Vagina (tissue), 2 donors: ENCODE data around the gene FRMPD1. TPM values are rescaled to one million over a fixed set of nuclear protein-coding genes. Genes with fewer than 3 reads are reported as not detected.

Experiments
- DNase-seq, 2 donors: peaks; one replicate each; pipeline ENCODE4 v3.0.0-alpha.2; 2017; ENCODE audit errors: extremely low spot score in 2 of 2
- H3K27ac ChIP-seq: fragments of 200-600 bp; sonication (generic); one replicate; pipeline ENCODE4 v1.5.1; 2019
- H3K27me3 ChIP-seq: fragments of 200-600 bp; sonication (generic); one replicate; pipeline ENCODE4 v1.5.1; 2019
- H3K36me3 ChIP-seq, 2 donors: fragments of 200-600 bp; sonication (generic); one replicate each; pipeline ENCODE4 v1.5.1; 2017 to 2019
- H3K4me1 ChIP-seq: fragments of 200-600 bp; sonication (generic); one replicate; pipeline ENCODE4 v1.5.1; 2019
- H3K4me3 ChIP-seq, 2 donors: fragments of 200-600 bp; sonication (generic); 1 replicate in 1 of 2; 2 replicates in 1 of 2; pipeline ENCODE4 v1.5.1; 2016 to 2019
- H3K9me3 ChIP-seq: fragments of 200-600 bp; sonication (generic); one replicate; pipeline ENCODE4 v1.5.1; 2019
- POLR2A ChIP-seq, 2 donors: fragments of 450-650 bp; IDR thresholded peaks; one replicate each; pipeline ENCODE4 v1.6.1; 2017; ENCODE audit warnings: antibody characterized with exemption in 2 of 2, mild to moderate bottlenecking in 2 of 2, moderate library complexity in 2 of 2
- POLR2AphosphoS5 ChIP-seq, 2 donors: sonication (generic); formaldehyde crosslinking; IDR thresholded peaks; one replicate each; pipeline ENCODE4 v1.9.0; 2017; ENCODE audit warnings: antibody characterized with exemption in 2 of 2, mild to moderate bottlenecking in 2 of 2, low read depth in 1 of 2; ENCODE audit not compliant: insufficient read depth in 1 of 2
- intact Hi-C: fragments of 100-400 bp; cut with DNase I; formaldehyde crosslinking; loops from one replicate; pipeline ENCODE4 v1.15.1; 2023
- total RNA-seq: library from RNA; depleted of rRNA; stranded (reverse); fragments of >200 nt; gene quantifications from one replicate; pipeline ENCODE4 v1.2.3, GENCODE V29; 2016
- TF ChIP-seq, protein P1 (sequence below), 3 experiments: fragments of 450-650 bp in 2 of 3; fragments of 200-600 bp in 1 of 3; sonication (generic) in 1 of 3; IDR thresholded peaks; one replicate each; pipeline ENCODE4 v1.5.1; 2017 to 2019; ENCODE audit warnings: antibody characterized with exemption in 3 of 3, mild to moderate bottlenecking in 2 of 3, moderate library complexity in 2 of 3

FRMPD1 gene
- total RNA-seq, 1 donor from 2014 or later, result 0.98 TPM

DNA sequence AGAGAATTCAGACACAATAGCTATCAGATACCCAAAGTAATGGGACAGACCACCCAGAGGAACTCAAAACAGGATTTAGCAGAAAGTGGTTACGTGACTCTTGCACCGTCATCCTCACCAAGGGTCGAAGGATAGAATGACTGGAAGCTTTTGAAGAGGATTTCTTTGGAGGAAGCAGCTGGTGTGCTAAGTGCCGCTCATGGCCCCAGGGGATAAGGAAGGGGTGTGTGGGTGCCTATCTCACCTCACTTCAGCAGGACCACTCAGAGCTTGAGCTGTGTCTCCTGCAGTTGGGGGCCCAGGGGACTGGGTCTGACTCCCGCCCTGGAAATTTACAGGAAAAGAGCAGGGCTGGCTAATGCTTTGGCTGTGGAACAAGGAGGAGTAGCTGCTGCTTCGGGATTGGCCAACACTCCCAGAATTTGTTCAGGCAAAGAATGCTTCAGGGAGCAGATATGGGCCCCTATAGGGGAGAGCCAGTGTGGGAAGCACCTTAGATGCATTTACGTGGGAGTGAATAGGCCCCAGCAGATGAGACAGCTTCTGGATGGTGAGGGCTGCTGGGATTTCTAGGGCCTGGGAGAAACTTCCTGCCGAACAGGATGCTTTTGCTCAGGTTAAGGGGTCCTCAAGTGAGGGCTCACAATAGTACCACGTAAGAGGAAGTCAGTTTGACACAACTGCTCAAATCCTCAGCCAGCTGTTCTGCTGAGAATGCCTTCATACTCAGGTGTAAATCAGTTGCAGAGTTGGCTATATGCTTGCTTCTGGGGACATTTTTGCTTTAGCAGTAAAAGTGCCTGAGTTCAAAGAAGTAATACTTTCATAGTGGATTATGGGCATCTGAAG, 29.3 kb upstream of the FRMPD1 start:
- TF ChIP-seq POLR2A (IDR thresholded peaks at IDR 0.05) (no peak), POLR2AphosphoS5 (IDR thresholded peaks at IDR 0.05; ENCODE audit: insufficient read depth in 1 of 2, low read depth in 1 of 2) (no peak)
- TF ChIP-seq, protein P1, sequence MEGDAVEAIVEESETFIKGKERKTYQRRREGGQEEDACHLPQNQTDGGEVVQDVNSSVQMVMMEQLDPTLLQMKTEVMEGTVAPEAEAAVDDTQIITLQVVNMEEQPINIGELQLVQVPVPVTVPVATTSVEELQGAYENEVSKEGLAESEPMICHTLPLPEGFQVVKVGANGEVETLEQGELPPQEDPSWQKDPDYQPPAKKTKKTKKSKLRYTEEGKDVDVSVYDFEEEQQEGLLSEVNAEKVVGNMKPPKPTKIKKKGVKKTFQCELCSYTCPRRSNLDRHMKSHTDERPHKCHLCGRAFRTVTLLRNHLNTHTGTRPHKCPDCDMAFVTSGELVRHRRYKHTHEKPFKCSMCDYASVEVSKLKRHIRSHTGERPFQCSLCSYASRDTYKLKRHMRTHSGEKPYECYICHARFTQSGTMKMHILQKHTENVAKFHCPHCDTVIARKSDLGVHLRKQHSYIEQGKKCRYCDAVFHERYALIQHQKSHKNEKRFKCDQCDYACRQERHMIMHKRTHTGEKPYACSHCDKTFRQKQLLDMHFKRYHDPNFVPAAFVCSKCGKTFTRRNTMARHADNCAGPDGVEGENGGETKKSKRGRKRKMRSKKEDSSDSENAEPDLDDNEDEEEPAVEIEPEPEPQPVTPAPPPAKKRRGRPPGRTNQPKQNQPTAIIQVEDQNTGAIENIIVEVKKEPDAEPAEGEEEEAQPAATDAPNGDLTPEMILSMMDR (IDR thresholded peaks at IDR 0.05), result no peak
- H3K4me3 ChIP-seq, result no peak overlapping the region
- no peak for DNase-seq
- no peaks in the 10 kb centered on the region for H3K36me3 ChIP-seq
- no peaks in the 10 kb centered on the region for H3K27me3 ChIP-seq
- no peaks in the 10 kb centered on the region for H3K4me1 ChIP-seq
- intact Hi-C loops, result no loop called here
- H3K9me3 ChIP-seq, result no peaks in the 10 kb centered on the region
- no peak overlapping the region for H3K27ac ChIP-seq

GRCh38 chr9:37622462-37622861, 28.3 kb upstream of the FRMPD1 start:
- no peak for DNase-seq

DNA sequence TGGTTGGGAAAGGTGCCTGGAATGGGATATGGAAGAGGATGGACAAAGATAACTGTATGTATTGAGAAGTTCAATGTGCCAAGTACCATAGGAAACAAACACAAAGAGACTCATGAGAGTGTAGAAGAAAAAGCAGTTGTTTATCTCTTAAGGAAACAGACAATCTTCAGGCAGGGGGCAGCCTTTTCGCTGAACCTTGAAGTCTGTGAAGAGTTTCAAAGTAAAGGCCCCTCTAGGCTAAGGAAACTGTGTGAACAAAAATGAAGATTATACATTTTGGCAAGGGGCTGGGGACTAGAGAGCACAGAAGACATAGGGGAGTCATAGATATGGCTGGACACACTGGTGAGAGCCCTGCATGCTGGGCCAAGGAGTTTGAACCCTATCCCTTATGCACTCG, 27.5 kb upstream of the FRMPD1 start:
- TF ChIP-seq, protein P1 (IDR thresholded peaks at IDR 0.05), result no peak
- no peak for TF ChIP-seq POLR2A (IDR thresholded peaks at IDR 0.05)
- no peak for TF ChIP-seq POLR2AphosphoS5 (IDR thresholded peaks at IDR 0.05; ENCODE audit: insufficient read depth in 1 of 2, low read depth in 1 of 2)
- H3K27ac ChIP-seq, result no peak overlapping the region
- H3K27me3 ChIP-seq, result no peaks in the 10 kb centered on the region
- H3K4me1 ChIP-seq, result no peaks in the 10 kb centered on the region
- intact Hi-C loops, result no loop called here
- no peaks in the 10 kb centered on the region for H3K36me3 ChIP-seq
- no peak for DNase-seq
- H3K9me3 ChIP-seq, result no peaks in the 10 kb centered on the region
- no peak overlapping the region for H3K4me3 ChIP-seq

More at GRCh38 chr9:37622462-37622861, 28.3 kb upstream of the FRMPD1 start:
- Histone ChIP-seq H3K27me3 (no peaks in the 10 kb centered on the region), H3K27ac (no peak overlapping the region), H3K4me1 (no peaks in the 10 kb centered on the region), H3K36me3 (no peaks in the 10 kb centered on the region), H3K4me3 (no peak overlapping the region), H3K9me3 (no peaks in the 10 kb centered on the region)
- intact Hi-C loops, result no loop called here
- no peak for TF ChIP-seq POLR2AphosphoS5 (IDR thresholded peaks at IDR 0.05; ENCODE audit: insufficient read depth in 1 of 2, low read depth in 1 of 2)
- no peak for TF ChIP-seq POLR2A (IDR thresholded peaks at IDR 0.05)
- TF ChIP-seq, protein P1 (IDR thresholded peaks at IDR 0.05), result no peak

DNA sequence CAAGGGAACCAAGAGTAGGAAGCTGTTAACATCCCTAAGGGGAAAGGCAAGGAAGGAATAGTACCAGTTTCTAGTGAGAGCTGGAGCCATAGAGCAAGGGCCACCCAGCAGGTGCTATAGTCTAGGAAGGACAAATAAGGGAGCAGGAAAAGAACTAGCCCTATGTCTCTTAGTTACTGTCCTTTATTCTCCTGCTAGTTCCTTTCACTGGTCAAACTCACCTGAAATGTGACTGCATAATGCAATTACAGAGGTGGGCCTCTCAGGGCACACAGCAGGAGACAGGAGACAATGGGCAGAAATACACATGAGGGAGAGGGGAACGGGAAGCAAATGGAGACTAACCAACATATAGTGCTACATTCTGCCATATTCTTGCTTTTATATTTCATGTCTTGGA, 26.7 kb upstream of the FRMPD1 start:
- DNase-seq, result no peak
- intact Hi-C loops, result no loop called here
- no peak for TF ChIP-seq POLR2AphosphoS5 (IDR thresholded peaks at IDR 0.05; ENCODE audit: insufficient read depth in 1 of 2, low read depth in 1 of 2)
- no peak for TF ChIP-seq POLR2A (IDR thresholded peaks at IDR 0.05)
- TF ChIP-seq, protein P1 (IDR thresholded peaks at IDR 0.05), result no peak
- no peaks in the 10 kb centered on the region for H3K27me3 ChIP-seq
- H3K36me3 ChIP-seq, result no peaks in the 10 kb centered on the region
- no peaks in the 10 kb centered on the region for H3K9me3 ChIP-seq
- no peaks in the 10 kb centered on the region for H3K4me1 ChIP-seq
- no peak overlapping the region for H3K27ac ChIP-seq
- H3K4me3 ChIP-seq, result no peak overlapping the region
